ENCODE measurements around the gene BMPR1A. TPM values are rescaled to one million over a fixed set of nuclear protein-coding genes. Genes with fewer than 3 reads are reported as not detected.
"Not testable (repeated sequence)": the region's sequence is repeated elsewhere in the genome, so short reads cannot be mapped to it uniquely, and the experiment has no call there.

The BMPR1A gene
- total RNA-seq, 1 donor from 2014 or later, result 0.13 TPM

GRCh38 chr10:86840498-86840897 is 84.1 kb downstream of the BMPR1A start:
- DNase-seq (ENCODE audit: low read depth in 2 of 2), result no peak

GRCh38 chr10:86846088-86846487 is 89.7 kb downstream of the BMPR1A start:
- no peak for DNase-seq (ENCODE audit: low read depth in 2 of 2)

GRCh38 chr10:86848747-86849146 is 92.3 kb downstream of the BMPR1A start:
- no peak for DNase-seq (ENCODE audit: low read depth in 2 of 2)

- no peak for DNase-seq (ENCODE audit: low read depth in 2 of 2)
These were observed 92.9 kb downstream of the BMPR1A start for GRCh38 chr10:86849181-86849894.

GRCh38 chr10:86850481-86850880 is 94.1 kb downstream of the BMPR1A start:
- no peak for DNase-seq (ENCODE audit: low read depth in 2 of 2)

- DNase-seq (ENCODE audit: low read depth in 2 of 2), result no peak
These were observed 95.1 kb downstream of the BMPR1A start for GRCh38 chr10:86851328-86852207.

GRCh38 chr10:86853582-86853981 is 97.2 kb downstream of the BMPR1A start:
- not testable (repeated sequence) for DNase-seq (ENCODE audit: low read depth in 2 of 2)

GRCh38 chr10:86855513-86855912 is 99.1 kb downstream of the BMPR1A start:
- DNase-seq (ENCODE audit: low read depth in 2 of 2), result no peak

GRCh38 chr10:86856156-86856555 is 99.7 kb downstream of the BMPR1A start:
- no peak for DNase-seq (ENCODE audit: low read depth in 2 of 2)

GRCh38 chr10:86857128-86857721 is 100.8 kb downstream of the BMPR1A start:
- no peak for DNase-seq (ENCODE audit: low read depth in 2 of 2)

GRCh38 chr10:86858011-86858410 is 101.6 kb downstream of the BMPR1A start:
- no peak for DNase-seq (ENCODE audit: low read depth in 2 of 2)

- no peak for DNase-seq (ENCODE audit: low read depth in 2 of 2)
These were observed 104.9 kb downstream of the BMPR1A start for GRCh38 chr10:86861351-86861750.

- DNase-seq (ENCODE audit: low read depth in 2 of 2), result no peak
These were observed 106.0 kb downstream of the BMPR1A start for GRCh38 chr10:86862373-86862772.

- no peak for DNase-seq (ENCODE audit: low read depth in 2 of 2)
These were observed 106.5 kb downstream of the BMPR1A start for GRCh38 chr10:86862786-86863483.

GRCh38 chr10:86863484-86863842 is 107.0 kb downstream of the BMPR1A start:
- DNase-seq (ENCODE audit: low read depth in 2 of 2), result no peak

- not testable (repeated sequence) for DNase-seq (ENCODE audit: low read depth in 2 of 2)
These were observed 108.8 kb downstream of the BMPR1A start for GRCh38 chr10:86865011-86865811.

- no peak for DNase-seq (ENCODE audit: low read depth in 2 of 2)
These were observed 110.7 kb downstream of the BMPR1A start for GRCh38 chr10:86867149-86867548.

GRCh38 chr10:86868353-86868752 is 111.9 kb downstream of the BMPR1A start:
- peak; percentile 15 to 87 for DNase-seq (ENCODE audit: low read depth in 2 of 2)

GRCh38 chr10:86870679-86871078 is 114.3 kb downstream of the BMPR1A start:
- no peak for DNase-seq (ENCODE audit: low read depth in 2 of 2)

- no peak for DNase-seq (ENCODE audit: low read depth in 2 of 2)
These were observed 115.3 kb downstream of the BMPR1A start for GRCh38 chr10:86871563-86872183.
